ENCODE data around the gene HIVEP3. TPM values are rescaled to one million over a fixed set of nuclear protein-coding genes. Genes with fewer than 3 reads are reported as not detected.

HIVEP3 gene
- polyA plus RNA-seq, 4 donors, result 0.67 to 3.8 (median 1.8) TPM

GRCh38 chr1:41653574-41653973 lies 265.1 kb downstream of the HIVEP3 start:
- no peak for FAIRE-seq
- 72 to 84% (median 81%) methylated on average over 3 of the region's 3 CpGs for WGBS, 3 donors
- no peaks in the 10 kb centered on the region for H3K9me3 ChIP-seq (ENCODE audit: control insufficient read depth in 2 of 2, insufficient read depth in 1 of 2, low read depth in 1 of 2, low read length in 1 of 2)

GRCh38 chr1:41652384-41653265 lies 266.1 kb downstream of the HIVEP3 start:
- no peak for FAIRE-seq
- H3K36me3 ChIP-seq (ENCODE audit: control insufficient read depth in 3 of 3, insufficient read depth in 2 of 3, low read depth in 1 of 3, low read length in 3 of 3), result no peaks in the 10 kb centered on the region
- H3K4me3 ChIP-seq (ENCODE audit: low read depth in 1 of 3, low read length in 3 of 3), result no peak overlapping the region
- H3K27ac ChIP-seq (ENCODE audit: low read depth in 1 of 3, low read length in 2 of 3), result no peak overlapping the region
- no peaks in the 10 kb centered on the region for H3K9me3 ChIP-seq (ENCODE audit: control insufficient read depth in 2 of 2, insufficient read depth in 1 of 2, low read depth in 1 of 2, low read length in 1 of 2)
- no peak for DNase-seq
- 86 to 90% (median 88%) methylated on average over 11 of the region's 11 CpGs for WGBS, 3 donors
- peaks cover 0 to 2% (median 0%) of the 10 kb centered on the region in 3 donors for H3K27me3 ChIP-seq (ENCODE audit: control insufficient read depth in 3 of 3, insufficient read depth in 3 of 3, low read length in 3 of 3)
- no peaks in the 10 kb centered on the region for H3K4me1 ChIP-seq (ENCODE audit: control insufficient read depth in 3 of 3, insufficient read depth in 2 of 3, low read depth in 1 of 3, low read length in 2 of 3)

More at GRCh38 chr1:41653574-41653973, 265.1 kb downstream of the HIVEP3 start:
- Histone ChIP-seq H3K36me3 (ENCODE audit: control insufficient read depth in 3 of 3, insufficient read depth in 2 of 3, low read depth in 1 of 3, low read length in 3 of 3) (no peaks in the 10 kb centered on the region), H3K4me1 (ENCODE audit: control insufficient read depth in 3 of 3, insufficient read depth in 2 of 3, low read depth in 1 of 3, low read length in 2 of 3) (no peaks in the 10 kb centered on the region), H3K27me3 (ENCODE audit: control insufficient read depth in 3 of 3, insufficient read depth in 3 of 3, low read length in 3 of 3) (peaks cover 0 to 4% (median 0%) of the 10 kb centered on the region in 3 donors), H3K4me3 (ENCODE audit: low read depth in 1 of 3, low read length in 3 of 3) (no peak overlapping the region), H3K27ac (ENCODE audit: low read depth in 1 of 3, low read length in 2 of 3) (no peak overlapping the region)
- DNase-seq, result no peak

GRCh38 chr1:41650028-41650880 lies 268.5 kb downstream of the HIVEP3 start:
- Histone ChIP-seq H3K4me3 (ENCODE audit: low read depth in 1 of 3, low read length in 3 of 3) (no peak overlapping the region), H3K9me3 (ENCODE audit: control insufficient read depth in 2 of 2, insufficient read depth in 1 of 2, low read depth in 1 of 2, low read length in 1 of 2) (no peaks in the 10 kb centered on the region), H3K27ac (ENCODE audit: low read depth in 1 of 3, low read length in 2 of 3) (no peak overlapping the region), H3K4me1 (ENCODE audit: control insufficient read depth in 3 of 3, insufficient read depth in 2 of 3, low read depth in 1 of 3, low read length in 2 of 3) (no peaks in the 10 kb centered on the region), H3K27me3 (ENCODE audit: control insufficient read depth in 3 of 3, insufficient read depth in 3 of 3, low read length in 3 of 3) (no peaks in the 10 kb centered on the region), H3K36me3 (ENCODE audit: control insufficient read depth in 3 of 3, insufficient read depth in 2 of 3, low read depth in 1 of 3, low read length in 3 of 3) (no peaks in the 10 kb centered on the region)
- FAIRE-seq (no peak), DNase-seq (no peak)
- 40 to 47% (median 44%) methylated on average over 11 of the region's 11 CpGs for WGBS, 3 donors

- no peak for FAIRE-seq
- 67 to 77% (median 74%) methylated on average over 9 of the region's 9 CpGs for WGBS, 3 donors
Measured at GRCh38 chr1:41649396-41650027, 269.2 kb downstream of the HIVEP3 start.

GRCh38 chr1:41648844-41649243 lies 269.9 kb downstream of the HIVEP3 start:
- Histone ChIP-seq H3K4me3 (ENCODE audit: low read depth in 1 of 3, low read length in 3 of 3) (no peak overlapping the region), H3K27ac (ENCODE audit: low read depth in 1 of 3, low read length in 2 of 3) (no peak overlapping the region), H3K27me3 (ENCODE audit: control insufficient read depth in 3 of 3, insufficient read depth in 3 of 3, low read length in 3 of 3) (no peaks in the 10 kb centered on the region), H3K4me1 (ENCODE audit: control insufficient read depth in 3 of 3, insufficient read depth in 2 of 3, low read depth in 1 of 3, low read length in 2 of 3) (no peaks in the 10 kb centered on the region), H3K36me3 (ENCODE audit: control insufficient read depth in 3 of 3, insufficient read depth in 2 of 3, low read depth in 1 of 3, low read length in 3 of 3) (no peaks in the 10 kb centered on the region), H3K9me3 (ENCODE audit: control insufficient read depth in 2 of 2, insufficient read depth in 1 of 2, low read depth in 1 of 2, low read length in 1 of 2) (no peaks in the 10 kb centered on the region)
- no peak for FAIRE-seq
- WGBS, 3 donors, result 84 to 91% (median 90%) methylated on average over 6 of the region's 6 CpGs
- DNase-seq, result no peak

More at GRCh38 chr1:41649396-41650027, 269.2 kb downstream of the HIVEP3 start:
- no peak overlapping the region for H3K27ac ChIP-seq (ENCODE audit: low read depth in 1 of 3, low read length in 2 of 3)
- no peaks in the 10 kb centered on the region for H3K4me1 ChIP-seq (ENCODE audit: control insufficient read depth in 3 of 3, insufficient read depth in 2 of 3, low read depth in 1 of 3, low read length in 2 of 3)
- H3K4me3 ChIP-seq (ENCODE audit: low read depth in 1 of 3, low read length in 3 of 3), result no peak overlapping the region
- no peaks in the 10 kb centered on the region for H3K36me3 ChIP-seq (ENCODE audit: control insufficient read depth in 3 of 3, insufficient read depth in 2 of 3, low read depth in 1 of 3, low read length in 3 of 3)
- H3K9me3 ChIP-seq (ENCODE audit: control insufficient read depth in 2 of 2, insufficient read depth in 1 of 2, low read depth in 1 of 2, low read length in 1 of 2), result no peaks in the 10 kb centered on the region
- H3K27me3 ChIP-seq (ENCODE audit: control insufficient read depth in 3 of 3, insufficient read depth in 3 of 3, low read length in 3 of 3), result no peaks in the 10 kb centered on the region
- DNase-seq, result no peak

GRCh38 chr1:41648230-41648629 lies 270.5 kb downstream of the HIVEP3 start:
- Histone ChIP-seq H3K9me3 (ENCODE audit: control insufficient read depth in 2 of 2, insufficient read depth in 1 of 2, low read depth in 1 of 2, low read length in 1 of 2) (no peaks in the 10 kb centered on the region), H3K4me1 (ENCODE audit: control insufficient read depth in 3 of 3, insufficient read depth in 2 of 3, low read depth in 1 of 3, low read length in 2 of 3) (no peaks in the 10 kb centered on the region), H3K27me3 (ENCODE audit: control insufficient read depth in 3 of 3, insufficient read depth in 3 of 3, low read length in 3 of 3) (no peaks in the 10 kb centered on the region), H3K27ac (ENCODE audit: low read depth in 1 of 3, low read length in 2 of 3) (no peak overlapping the region), H3K36me3 (ENCODE audit: control insufficient read depth in 3 of 3, insufficient read depth in 2 of 3, low read depth in 1 of 3, low read length in 3 of 3) (no peaks in the 10 kb centered on the region), H3K4me3 (ENCODE audit: low read depth in 1 of 3, low read length in 3 of 3) (no peak overlapping the region)
- 85 to 97% (median 89%) methylated on average over 5 of the region's 5 CpGs for WGBS, 3 donors
- FAIRE-seq (no peak), DNase-seq (no peak)

- Histone ChIP-seq H3K27me3 (ENCODE audit: control insufficient read depth in 3 of 3, insufficient read depth in 3 of 3, low read length in 3 of 3) (no peaks in the 10 kb centered on the region), H3K27ac (ENCODE audit: low read depth in 1 of 3, low read length in 2 of 3) (no peak overlapping the region), H3K4me1 (ENCODE audit: control insufficient read depth in 3 of 3, insufficient read depth in 2 of 3, low read depth in 1 of 3, low read length in 2 of 3) (no peaks in the 10 kb centered on the region), H3K36me3 (ENCODE audit: control insufficient read depth in 3 of 3, insufficient read depth in 2 of 3, low read depth in 1 of 3, low read length in 3 of 3) (no peaks in the 10 kb centered on the region), H3K9me3 (ENCODE audit: control insufficient read depth in 2 of 2, insufficient read depth in 1 of 2, low read depth in 1 of 2, low read length in 1 of 2) (no peaks in the 10 kb centered on the region), H3K4me3 (ENCODE audit: low read depth in 1 of 3, low read length in 3 of 3) (no peak overlapping the region)
- DNase-seq (no peak), FAIRE-seq (no peak)
- 85 to 90% (median 86%) methylated on average over 4 of the region's 4 CpGs for WGBS, 3 donors
Measured at GRCh38 chr1:41647221-41648135, 271.2 kb downstream of the HIVEP3 start.

Measured in small intestine (tissue), 7 donors.